ENCODE data around the gene IDH3B.
A peak's percentile ranks its signal among the peaks of the same experiment; 100 is the strongest.

Gene IDH3B

GRCh38 chr20:2663364-2663886, 591 bp downstream of the IDH3B start:
- no peak for TF ChIP-seq CTCF (IDR thresholded peaks at IDR 0.05)
- no peak for TF ChIP-seq ZFX (IDR thresholded peaks at IDR 0.05; ENCODE audit: borderline replicate concordance)
- H3K27ac ChIP-seq: peak overlapping the region; percentile 94

GRCh38 chr20:2659547-2659946, 4.5 kb downstream of the IDH3B start:
- TF ChIP-seq CTCF (IDR thresholded peaks at IDR 0.05): no peak
- no peak for TF ChIP-seq ZFX (IDR thresholded peaks at IDR 0.05; ENCODE audit: borderline replicate concordance)
- H3K27ac ChIP-seq: peak overlapping the region; percentile 20

GRCh38 chr20:2658414-2659354, 5.3 kb downstream of the IDH3B start:
- no peak for TF ChIP-seq CTCF (IDR thresholded peaks at IDR 0.05)
- no peak for TF ChIP-seq ZFX (IDR thresholded peaks at IDR 0.05; ENCODE audit: borderline replicate concordance)
- peak overlapping the region; percentile 20 for H3K27ac ChIP-seq

- TF ChIP-seq ZFX (IDR thresholded peaks at IDR 0.05; ENCODE audit: borderline replicate concordance) (no peak), CTCF (IDR thresholded peaks at IDR 0.05) (no peak)
- H3K27ac ChIP-seq: no peak overlapping the region
Observed at GRCh38 chr20:2657674-2658073, 6.3 kb downstream of the IDH3B start.

- no peak overlapping the region for H3K27ac ChIP-seq
- TF ChIP-seq ZFX (IDR thresholded peaks at IDR 0.05; ENCODE audit: borderline replicate concordance): no peak
- TF ChIP-seq CTCF (IDR thresholded peaks at IDR 0.05): no peak
Observed at GRCh38 chr20:2657241-2657640, 6.8 kb downstream of the IDH3B start.

- TF ChIP-seq CTCF (IDR thresholded peaks at IDR 0.05) (no peak), ZFX (IDR thresholded peaks at IDR 0.05; ENCODE audit: borderline replicate concordance) (no peak)
- H3K27ac ChIP-seq: no peak overlapping the region
Observed at GRCh38 chr20:2656471-2657117, 7.4 kb downstream of the IDH3B start.
